GM23338 (cell line): ENCODE measurements around the gene NEURL1B. TPM values are rescaled to one million over a fixed set of nuclear protein-coding genes. Genes with fewer than 3 reads are reported as not detected.
A peak's percentile ranks its signal among the peaks of the same experiment; 100 is the strongest.

Experiments used
- ATAC-seq: fragments of 200-7000 bp; cut with Tn5 transposase; 3 replicates; pipeline ENCODE4 v1.9.1; 2020
- DNase-seq: peaks from one replicate; pipeline ENCODE4 v3.0.0-alpha.2; 2015; ENCODE audit warnings: low spot score
- H2AFZ ChIP-seq: fragments of 200-600 bp; sonication (generic); 2 replicates; pipeline ENCODE4 v1.8.0; 2016; ENCODE audit warnings: antibody characterized with exemption, mild to moderate bottlenecking, moderate library complexity
- H3F3A ChIP-seq: fragments of 200-600 bp; sonication (generic); replicated peaks from 2 replicates; pipeline ENCODE4 v1.8.0; 2017; ENCODE audit warnings: antibody characterized with exemption, mixed run types, low read depth
- H3K27ac ChIP-seq: fragments of 200-600 bp; sonication (generic); 2 replicates; pipeline ENCODE4 v1.6.1; 2016; ENCODE audit warnings: low read depth
- H3K27me3 ChIP-seq: fragments of 200-600 bp; sonication (generic); 2 replicates; pipeline ENCODE4 v1.8.0; 2016; ENCODE audit warnings: mild to moderate bottlenecking, mixed run types, moderate library complexity; ENCODE audit not compliant: insufficient read depth
- H3K36me3 ChIP-seq: fragments of 200-600 bp; sonication (generic); 2 replicates; pipeline ENCODE4 v1.8.0; 2016; ENCODE audit warnings: mild to moderate bottlenecking; ENCODE audit not compliant: insufficient read depth
- H3K4me1 ChIP-seq: fragments of 200-600 bp; sonication (generic); 2 replicates; pipeline ENCODE4 v1.8.0; 2016; ENCODE audit warnings: mild to moderate bottlenecking, moderate library complexity; ENCODE audit not compliant: insufficient read depth
- H3K4me2 ChIP-seq: fragments of 200-600 bp; sonication (generic); 2 replicates; pipeline ENCODE4 v1.7.1; 2017; ENCODE audit warnings: mixed run types
- H3K4me3 ChIP-seq: fragments of 200-600 bp; sonication (generic); 2 replicates; pipeline ENCODE4 v1.6.1; 2016; ENCODE audit warnings: mixed run types
- H3K79me2 ChIP-seq: fragments of 200-600 bp; sonication (generic); replicated peaks from 2 replicates; pipeline ENCODE4 v1.8.0; 2017; ENCODE audit warnings: mild to moderate bottlenecking; ENCODE audit not compliant: insufficient read depth
- H3K9me2 ChIP-seq: fragments of 200-600 bp; sonication (generic); 2 replicates; pipeline ENCODE4 v1.8.0; 2017; ENCODE audit not compliant: insufficient read depth
- H4K20me1 ChIP-seq: fragments of 200-600 bp; sonication (generic); replicated peaks from 2 replicates; pipeline ENCODE4 v1.8.0; 2017; ENCODE audit warnings: mild to moderate bottlenecking; ENCODE audit not compliant: insufficient read depth
- H3K27ac Mint-ChIP-seq: 2 replicates; pipeline ENCODE4 v1.8.0; 2020; ENCODE audit warnings: inconsistent platforms, mild to moderate bottlenecking, moderate library complexity, mixed read lengths
- H3K27me3 Mint-ChIP-seq: 3 replicates; pipeline ENCODE4 v1.8.0; 2022; ENCODE audit warnings: low read depth, mild to moderate bottlenecking, moderate library complexity, mixed read lengths, inconsistent platforms; ENCODE audit not compliant: insufficient read depth, poor library complexity
- H3K36me3 Mint-ChIP-seq: 3 replicates; pipeline ENCODE4 v1.8.0; 2021; ENCODE audit warnings: low read depth, mild to moderate bottlenecking, inconsistent platforms, moderate library complexity, mixed read lengths
- H3K4me1 Mint-ChIP-seq: 3 replicates; pipeline ENCODE4 v1.8.0; 2020; ENCODE audit warnings: mild to moderate bottlenecking, inconsistent platforms, mixed read lengths
- H3K4me3 Mint-ChIP-seq: 3 replicates; pipeline ENCODE4 v1.8.0; 2021; ENCODE audit warnings: moderate library complexity, mild to moderate bottlenecking, inconsistent platforms, mixed read lengths
- H3K9me3 Mint-ChIP-seq: 3 replicates; pipeline ENCODE4 v1.8.0; 2020; ENCODE audit warnings: moderate library complexity, mild to moderate bottlenecking, inconsistent platforms, mixed read lengths
- polyA plus RNA-seq: library from polyadenylated mRNA; unstranded; fragments of >200 nt; fragmentation: Nextera tagmentation; extraction: Ambion mirVana; gene quantifications from 2 replicates; pipeline ENCODE4 v1.2.1, GENCODE V29; 2016
- total RNA-seq: library from RNA; depleted of rRNA; stranded (reverse); fragments of >200 nt; shearing (Covaris generic); gene quantifications from 2 replicates; pipeline ENCODE4 v1.2.3, GENCODE V29; 2014
- TF ChIP-seq, protein P1 (sequence below): fragments of 250-450 bp; sonication (Bioruptor Pico); IDR thresholded peaks from 2 replicates; pipeline ENCODE4 v1.5.0; 2020; ENCODE audit warnings: mild to moderate bottlenecking, moderate library complexity
- TF ChIP-seq, protein P2 (sequence below), 2 experiments: fragments of 200-600 bp in 1 of 2; sonication (generic) in 1 of 2; conservative IDR thresholded peaks; 2 replicates each; pipeline versions ENCODE4 v1.5.1 to v1.6.1; 2016 to 2017; ENCODE audit warnings: antibody characterized with exemption in 2 of 2, low read depth in 2 of 2, mild to moderate bottlenecking in 2 of 2, moderate library complexity in 1 of 2

NEURL1B gene
- total and polyA plus RNA-seq, 2 experiments from 2014 or later = 1.9 to 13.3 TPM

DNA sequence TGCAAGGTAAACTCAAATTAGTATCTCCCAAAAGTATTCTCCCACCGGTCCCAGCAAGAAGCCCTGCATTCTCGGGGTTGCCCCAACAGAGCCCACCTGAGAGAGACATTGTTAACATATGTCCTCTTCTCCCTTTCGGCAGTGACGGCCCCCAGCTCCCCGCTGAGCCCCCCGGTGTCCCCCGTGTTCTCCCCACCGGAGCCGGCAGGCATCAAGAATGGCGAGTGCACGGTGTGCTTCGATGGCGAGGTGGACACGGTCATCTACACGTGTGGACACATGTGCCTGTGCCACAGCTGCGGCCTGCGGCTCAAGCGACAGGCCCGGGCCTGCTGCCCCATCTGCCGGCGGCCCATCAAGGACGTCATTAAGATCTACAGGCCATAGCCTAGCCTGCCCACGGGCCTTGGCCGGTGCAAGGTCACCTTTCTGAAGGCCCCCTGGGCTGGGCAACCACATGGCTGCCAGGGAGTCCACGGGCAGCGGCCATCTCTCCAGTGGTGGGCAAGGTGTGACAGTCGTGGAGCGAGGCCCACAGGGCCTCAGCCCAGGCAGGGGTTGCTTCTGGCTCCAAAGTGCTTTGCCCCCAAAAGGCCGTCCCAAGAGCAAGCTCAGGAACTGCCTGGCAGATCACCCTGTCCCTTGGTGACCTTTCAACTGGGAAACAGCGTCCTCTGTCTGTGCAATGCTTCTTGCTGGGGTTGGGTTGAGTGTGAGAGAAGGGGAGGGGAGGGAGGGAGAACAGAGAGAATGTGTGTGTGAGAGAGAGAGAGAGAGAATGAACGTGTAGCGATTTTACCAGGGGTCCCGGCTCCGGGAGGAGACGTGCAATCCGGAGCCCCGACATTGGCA lies 45.7 kb downstream of the NEURL1B start:
- Histone ChIP-seq H3K4me1 (0 out of 2 replicates have a peak, but pooled peaks cover 7% of the 10 kb centered on the region), H4K20me1 (no peaks in the 10 kb centered on the region; the same call in 1 of the 2 replicates), H3K36me3 (no peaks in the 10 kb centered on the region), H3K27ac (no peak overlapping the region), H3K4me2 (no peak overlapping the region), H3K79me2 (no peaks in the 10 kb centered on the region), H3K9me2 (no peaks in the 10 kb centered on the region), H3K27me3 (peaks cover 30% of the 10 kb centered on the region), H2AFZ (no peak overlapping the region), H3F3A (peaks cover 7% of the 10 kb centered on the region; the same call in 1 of the 2 replicates), H3K4me3 (no peak overlapping the region)
- Mint-ChIP-seq H3K36me3 (no peaks in the 10 kb centered on the region; the same call in 2 of the 3 replicates), H3K4me1 (peaks cover 9% of the 10 kb centered on the region; the same call in 1 of the 3 replicates), H3K27me3 (peaks cover 28% of the 10 kb centered on the region), H3K27ac (no peak overlapping the region), H3K4me3 (no peak overlapping the region), H3K9me3 (no peaks in the 10 kb centered on the region; the same call in 2 of the 3 replicates)
- ATAC-seq (no peak), DNase-seq (no peak)
- TF ChIP-seq, protein P1, sequence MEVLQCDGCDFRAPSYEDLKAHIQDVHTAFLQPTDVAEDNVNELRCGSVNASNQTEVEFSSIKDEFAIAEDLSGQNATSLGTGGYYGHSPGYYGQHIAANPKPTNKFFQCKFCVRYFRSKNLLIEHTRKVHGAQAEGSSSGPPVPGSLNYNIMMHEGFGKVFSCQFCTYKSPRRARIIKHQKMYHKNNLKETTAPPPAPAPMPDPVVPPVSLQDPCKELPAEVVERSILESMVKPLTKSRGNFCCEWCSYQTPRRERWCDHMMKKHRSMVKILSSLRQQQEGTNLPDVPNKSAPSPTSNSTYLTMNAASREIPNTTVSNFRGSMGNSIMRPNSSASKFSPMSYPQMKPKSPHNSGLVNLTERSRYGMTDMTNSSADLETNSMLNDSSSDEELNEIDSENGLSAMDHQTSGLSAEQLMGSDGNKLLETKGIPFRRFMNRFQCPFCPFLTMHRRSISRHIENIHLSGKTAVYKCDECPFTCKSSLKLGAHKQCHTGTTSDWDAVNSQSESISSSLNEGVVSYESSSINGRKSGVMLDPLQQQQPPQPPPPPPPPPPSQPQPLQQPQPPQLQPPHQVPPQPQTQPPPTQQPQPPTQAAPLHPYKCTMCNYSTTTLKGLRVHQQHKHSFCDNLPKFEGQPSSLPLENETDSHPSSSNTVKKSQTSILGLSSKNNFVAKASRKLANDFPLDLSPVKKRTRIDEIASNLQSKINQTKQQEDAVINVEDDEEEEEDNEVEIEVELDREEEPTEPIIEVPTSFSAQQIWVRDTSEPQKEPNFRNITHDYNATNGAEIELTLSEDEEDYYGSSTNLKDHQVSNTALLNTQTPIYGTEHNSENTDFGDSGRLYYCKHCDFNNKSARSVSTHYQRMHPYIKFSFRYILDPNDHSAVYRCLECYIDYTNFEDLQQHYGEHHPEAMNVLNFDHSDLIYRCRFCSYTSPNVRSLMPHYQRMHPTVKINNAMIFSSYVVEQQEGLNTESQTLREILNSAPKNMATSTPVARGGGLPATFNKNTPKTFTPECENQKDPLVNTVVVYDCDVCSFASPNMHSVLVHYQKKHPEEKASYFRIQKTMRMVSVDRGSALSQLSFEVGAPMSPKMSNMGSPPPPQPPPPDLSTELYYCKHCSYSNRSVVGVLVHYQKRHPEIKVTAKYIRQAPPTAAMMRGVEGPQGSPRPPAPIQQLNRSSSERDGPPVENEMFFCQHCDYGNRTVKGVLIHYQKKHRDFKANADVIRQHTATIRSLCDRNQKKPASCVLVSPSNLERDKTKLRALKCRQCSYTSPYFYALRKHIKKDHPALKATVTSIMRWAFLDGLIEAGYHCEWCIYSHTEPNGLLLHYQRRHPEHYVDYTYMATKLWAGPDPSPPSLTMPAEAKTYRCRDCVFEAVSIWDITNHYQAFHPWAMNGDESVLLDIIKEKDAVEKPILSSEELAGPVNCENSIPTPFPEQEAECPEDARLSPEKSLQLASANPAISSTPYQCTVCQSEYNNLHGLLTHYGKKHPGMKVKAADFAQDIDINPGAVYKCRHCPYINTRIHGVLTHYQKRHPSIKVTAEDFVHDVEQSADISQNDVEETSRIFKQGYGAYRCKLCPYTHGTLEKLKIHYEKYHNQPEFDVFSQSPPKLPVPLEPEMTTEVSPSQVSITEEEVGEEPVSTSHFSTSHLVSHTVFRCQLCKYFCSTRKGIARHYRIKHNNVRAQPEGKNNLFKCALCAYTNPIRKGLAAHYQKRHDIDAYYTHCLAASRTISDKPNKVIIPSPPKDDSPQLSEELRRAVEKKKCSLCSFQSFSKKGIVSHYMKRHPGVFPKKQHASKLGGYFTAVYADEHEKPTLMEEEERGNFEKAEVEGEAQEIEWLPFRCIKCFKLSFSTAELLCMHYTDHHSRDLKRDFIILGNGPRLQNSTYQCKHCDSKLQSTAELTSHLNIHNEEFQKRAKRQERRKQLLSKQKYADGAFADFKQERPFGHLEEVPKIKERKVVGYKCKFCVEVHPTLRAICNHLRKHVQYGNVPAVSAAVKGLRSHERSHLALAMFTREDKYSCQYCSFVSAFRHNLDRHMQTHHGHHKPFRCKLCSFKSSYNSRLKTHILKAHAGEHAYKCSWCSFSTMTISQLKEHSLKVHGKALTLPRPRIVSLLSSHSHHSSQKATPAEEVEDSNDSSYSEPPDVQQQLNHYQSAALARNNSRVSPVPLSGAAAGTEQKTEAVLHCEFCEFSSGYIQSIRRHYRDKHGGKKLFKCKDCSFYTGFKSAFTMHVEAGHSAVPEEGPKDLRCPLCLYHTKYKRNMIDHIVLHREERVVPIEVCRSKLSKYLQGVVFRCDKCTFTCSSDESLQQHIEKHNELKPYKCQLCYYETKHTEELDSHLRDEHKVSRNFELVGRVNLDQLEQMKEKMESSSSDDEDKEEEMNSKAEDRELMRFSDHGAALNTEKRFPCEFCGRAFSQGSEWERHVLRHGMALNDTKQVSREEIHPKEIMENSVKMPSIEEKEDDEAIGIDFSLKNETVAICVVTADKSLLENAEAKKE (CRISPR knock-in tag) = no peak
- TF ChIP-seq, protein P2, sequence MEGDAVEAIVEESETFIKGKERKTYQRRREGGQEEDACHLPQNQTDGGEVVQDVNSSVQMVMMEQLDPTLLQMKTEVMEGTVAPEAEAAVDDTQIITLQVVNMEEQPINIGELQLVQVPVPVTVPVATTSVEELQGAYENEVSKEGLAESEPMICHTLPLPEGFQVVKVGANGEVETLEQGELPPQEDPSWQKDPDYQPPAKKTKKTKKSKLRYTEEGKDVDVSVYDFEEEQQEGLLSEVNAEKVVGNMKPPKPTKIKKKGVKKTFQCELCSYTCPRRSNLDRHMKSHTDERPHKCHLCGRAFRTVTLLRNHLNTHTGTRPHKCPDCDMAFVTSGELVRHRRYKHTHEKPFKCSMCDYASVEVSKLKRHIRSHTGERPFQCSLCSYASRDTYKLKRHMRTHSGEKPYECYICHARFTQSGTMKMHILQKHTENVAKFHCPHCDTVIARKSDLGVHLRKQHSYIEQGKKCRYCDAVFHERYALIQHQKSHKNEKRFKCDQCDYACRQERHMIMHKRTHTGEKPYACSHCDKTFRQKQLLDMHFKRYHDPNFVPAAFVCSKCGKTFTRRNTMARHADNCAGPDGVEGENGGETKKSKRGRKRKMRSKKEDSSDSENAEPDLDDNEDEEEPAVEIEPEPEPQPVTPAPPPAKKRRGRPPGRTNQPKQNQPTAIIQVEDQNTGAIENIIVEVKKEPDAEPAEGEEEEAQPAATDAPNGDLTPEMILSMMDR (conservative IDR thresholded peaks at IDR 0.05; ENCODE audit: low read depth in 2 of 2) = peak in 1 of 2 experiments; percentile 56; a peak in 2 of 4 replicates
